Fibroblast of skin of left quadriceps (primary cell): ENCODE data around the gene TNC.

Experiments used
- DNase-seq, 2 experiments: peaks; one replicate each; pipeline ENCODE4 v3.0.0-alpha.2; 2013; ENCODE audit warnings: low read depth in 2 of 2

Gene TNC

DNA sequence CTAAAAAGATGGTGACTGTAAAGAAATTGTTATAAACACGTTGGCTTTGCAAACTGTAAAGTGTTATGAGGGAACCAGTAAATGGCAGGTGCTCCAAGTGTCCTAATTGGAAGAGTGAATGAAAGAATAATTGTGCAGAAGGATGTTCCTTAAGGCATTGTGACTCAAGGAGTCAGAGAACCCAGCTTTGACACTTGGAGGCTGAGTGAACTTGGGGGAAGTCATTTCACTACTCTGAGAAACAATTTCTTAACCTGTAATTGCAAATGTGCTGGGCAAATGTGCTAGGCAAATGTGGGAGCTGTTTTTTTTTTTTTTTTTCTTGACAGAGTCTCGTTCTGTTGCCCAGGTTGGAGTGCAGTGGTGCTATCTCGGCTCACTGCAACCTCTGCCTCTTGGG is 103.5 kb downstream of the TNC start:
- DNase-seq = no peak

DNA sequence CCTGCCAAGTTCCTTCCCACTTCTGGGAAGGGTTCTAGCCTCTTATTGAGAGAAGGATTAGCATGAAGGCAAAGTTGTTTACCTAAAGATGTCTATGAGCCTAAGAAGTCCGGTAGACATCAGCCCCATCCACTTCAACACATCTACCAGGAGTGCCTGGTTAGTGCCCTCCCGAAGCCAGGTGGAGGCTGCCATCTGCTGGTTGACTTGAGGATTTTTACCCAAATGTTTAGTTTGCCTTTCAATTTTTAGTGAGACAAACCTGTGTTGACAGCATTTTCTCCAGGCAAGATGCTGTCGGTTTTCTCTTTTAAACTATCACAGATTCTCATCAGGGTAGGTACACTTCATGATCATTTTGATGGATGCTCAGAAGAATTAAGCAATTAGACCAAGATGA is 104.0 kb downstream of the TNC start:
- DNase-seq = peak; percentile 51 to 60

DNA sequence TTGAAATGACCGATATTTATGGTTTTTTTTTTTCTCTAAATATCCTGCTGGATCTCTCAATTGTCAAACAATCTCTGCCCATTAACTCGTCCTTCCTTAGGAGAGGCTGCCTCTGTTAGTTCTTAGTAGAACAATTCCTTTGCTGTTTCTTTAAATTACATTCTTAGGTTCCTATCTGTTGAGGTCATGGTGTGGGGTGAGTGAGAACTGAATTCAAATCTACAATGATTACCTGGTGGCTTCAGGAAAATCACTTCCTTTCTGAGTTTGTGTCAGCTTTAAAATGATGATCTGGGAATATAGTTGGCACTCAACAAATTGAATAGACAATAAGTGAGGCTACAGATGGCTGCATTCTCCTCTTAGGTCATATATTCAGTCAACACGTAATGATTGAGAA is 105.5 kb downstream of the TNC start:
- DNase-seq = no peak

DNA sequence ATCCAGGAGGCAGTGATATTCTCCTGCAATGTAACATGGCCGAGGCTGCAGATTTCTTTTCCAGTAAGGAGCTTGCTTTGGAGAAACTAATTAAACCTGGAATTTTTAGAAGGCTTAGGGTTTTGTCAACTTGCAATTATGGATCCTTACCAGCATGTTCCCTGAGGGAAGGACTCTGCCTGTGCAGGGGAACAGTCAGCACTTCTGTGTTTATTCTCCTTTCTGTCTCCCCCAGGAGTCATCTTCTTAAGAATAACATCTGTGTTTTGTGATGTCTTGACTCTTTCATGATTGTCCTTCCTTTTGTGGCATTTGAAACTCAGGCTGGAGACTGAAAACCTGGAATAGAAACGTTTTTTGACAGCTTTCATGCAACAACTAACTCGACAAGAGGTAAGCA is 107.1 kb downstream of the TNC start:
- DNase-seq = no peak

DNA sequence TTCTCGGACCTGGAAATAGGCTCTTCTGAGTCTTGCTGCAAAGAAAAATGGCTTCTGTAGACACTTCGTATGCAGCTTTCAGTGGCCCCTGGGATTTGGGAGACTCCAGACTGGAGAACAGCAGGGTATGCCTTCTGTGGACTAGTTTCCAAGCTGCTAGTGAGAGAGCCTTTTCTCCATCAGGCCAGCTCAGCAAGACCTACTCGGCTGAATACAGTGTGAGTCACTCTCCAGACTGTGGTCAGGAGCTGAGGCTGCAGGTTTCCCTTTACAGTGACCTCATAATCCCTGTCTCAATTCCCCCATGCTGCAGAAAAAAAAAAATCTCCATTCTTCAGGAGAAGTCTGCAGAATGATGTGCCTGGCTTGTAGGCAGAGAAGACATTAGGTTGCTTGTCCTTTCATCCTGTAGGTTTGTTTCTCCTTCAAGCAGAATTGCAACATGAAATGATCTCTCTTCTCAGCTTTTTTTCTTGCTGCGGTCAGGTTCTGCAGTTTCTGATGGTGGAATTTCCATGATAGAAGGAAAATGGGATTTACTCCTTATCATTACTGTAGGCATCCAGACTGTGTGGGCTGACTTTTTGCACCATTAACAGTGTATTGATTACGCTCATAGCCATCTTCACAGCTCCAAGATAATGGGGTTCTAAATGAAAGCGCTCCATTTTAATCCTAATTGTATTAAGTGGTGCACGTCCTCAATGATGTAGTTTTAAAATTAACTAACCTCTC is 109.3 kb downstream of the TNC start:
- DNase-seq = peak; percentile 70 to 73

DNA sequence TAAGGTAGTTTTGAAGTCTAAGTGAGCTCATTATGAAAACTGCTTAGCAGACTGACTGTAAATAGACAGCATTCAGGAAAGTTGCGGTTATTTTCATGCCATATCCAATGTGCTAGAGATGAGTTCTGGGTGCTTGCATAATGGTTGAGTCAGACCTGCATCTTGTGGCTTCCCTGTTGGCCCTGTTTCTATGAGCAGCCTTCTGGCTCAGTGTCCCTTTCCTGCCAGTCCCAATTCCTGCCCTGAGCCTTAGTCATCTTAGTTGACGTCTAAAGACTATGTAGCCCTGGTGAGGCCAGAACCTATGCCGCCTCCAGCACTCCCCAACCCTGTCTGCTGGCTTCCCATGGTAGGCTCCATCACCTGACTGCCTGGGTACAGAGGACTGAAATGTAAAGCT is 111.3 kb downstream of the TNC start:
- DNase-seq = peak; percentile 60 to 63

DNA sequence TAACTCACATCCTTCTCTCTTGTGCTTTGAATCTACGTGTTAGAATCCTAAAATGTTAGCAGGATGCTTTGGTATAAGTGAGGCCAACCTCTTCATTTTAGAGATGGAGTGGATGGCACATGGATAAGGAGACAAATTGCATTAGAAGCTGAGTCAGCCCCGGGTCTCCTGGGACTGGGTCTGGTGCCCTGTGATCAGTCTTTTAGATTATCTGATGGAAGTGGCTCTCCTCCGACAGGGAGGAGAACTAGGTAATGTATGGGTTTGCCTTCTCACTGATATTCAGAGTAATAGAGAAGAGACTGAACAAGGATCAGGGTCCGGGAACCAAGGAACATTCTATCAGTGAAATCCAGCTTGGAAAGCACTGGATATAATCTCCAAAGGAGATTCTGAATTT is 112.6 kb downstream of the TNC start:
- no peak for DNase-seq

DNA sequence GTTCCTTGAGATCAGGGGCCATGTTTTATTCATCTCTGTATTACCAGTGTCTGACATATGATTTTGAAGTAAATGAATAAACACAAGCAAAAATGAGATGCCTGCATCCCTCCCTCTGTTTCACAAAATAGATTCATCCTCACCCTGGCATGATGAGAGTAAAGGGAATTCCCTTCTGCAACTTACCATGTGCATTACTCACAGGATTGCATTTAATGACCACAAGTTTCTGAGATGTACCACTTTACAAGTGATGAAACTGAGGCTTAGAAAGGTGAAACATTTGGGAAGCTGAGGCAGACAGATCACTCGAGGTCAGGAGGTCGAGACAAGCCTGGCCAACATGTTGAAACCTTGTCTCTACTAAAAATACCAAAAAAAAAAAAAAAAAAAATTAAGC is 113.4 kb downstream of the TNC start:
- no peak for DNase-seq

DNA sequence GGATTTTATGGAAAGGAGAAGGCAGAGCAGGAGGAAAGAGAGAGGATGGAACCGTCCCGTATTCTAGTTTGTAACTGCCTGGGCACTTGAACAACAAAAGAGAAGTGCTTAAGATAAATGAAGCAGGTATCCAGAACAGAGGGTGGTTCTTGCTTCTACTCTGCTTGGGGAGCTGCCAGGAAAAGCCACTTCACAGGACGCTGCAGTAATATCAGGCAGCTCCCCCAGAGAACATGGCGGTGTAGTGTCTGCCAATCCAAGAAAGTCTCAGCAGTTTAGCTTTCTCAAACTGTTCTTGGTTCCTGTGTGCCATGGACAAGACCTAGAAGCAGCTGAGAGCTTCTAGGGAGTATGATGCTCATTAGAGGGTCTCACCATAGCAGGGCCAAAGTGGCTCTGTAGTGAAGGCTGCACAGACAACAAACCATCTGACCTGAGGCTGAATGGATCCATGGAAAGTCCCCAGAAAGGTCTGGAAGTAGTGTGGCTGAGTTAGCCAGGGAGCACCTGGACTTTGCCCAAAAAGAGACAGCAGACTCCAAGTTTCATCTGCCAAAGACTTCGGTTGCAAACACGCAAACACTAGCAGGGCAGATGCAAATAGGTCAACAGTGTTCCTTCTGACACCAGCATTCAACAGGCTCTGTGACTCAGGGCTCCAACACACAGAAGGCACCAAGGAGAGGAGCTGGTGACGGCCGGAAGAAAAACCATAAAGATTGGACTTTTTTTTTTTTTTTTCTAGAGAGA is 115.4 kb downstream of the TNC start:
- no peak for DNase-seq

DNA sequence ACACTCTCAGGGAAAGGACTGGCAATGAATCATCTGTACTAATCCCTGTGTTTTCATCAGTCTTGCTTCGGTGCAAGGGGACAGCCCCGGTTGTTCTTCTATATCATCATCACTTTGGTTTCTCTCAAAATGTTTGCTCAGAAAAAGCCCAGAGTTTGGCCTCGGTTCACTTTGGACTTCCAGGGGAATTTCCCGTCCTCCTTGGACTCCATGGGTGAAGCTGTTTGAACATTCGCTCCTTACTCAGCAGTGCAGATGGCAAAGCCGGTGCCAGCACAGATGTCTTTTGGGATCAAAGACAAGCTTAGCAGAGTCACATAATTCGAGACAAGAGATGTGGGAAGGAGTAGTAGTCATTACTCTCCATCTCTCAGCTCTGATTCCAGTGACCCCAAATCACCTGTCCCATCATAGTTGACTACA is 117.7 kb downstream of the TNC start:
- no peak for DNase-seq

DNA sequence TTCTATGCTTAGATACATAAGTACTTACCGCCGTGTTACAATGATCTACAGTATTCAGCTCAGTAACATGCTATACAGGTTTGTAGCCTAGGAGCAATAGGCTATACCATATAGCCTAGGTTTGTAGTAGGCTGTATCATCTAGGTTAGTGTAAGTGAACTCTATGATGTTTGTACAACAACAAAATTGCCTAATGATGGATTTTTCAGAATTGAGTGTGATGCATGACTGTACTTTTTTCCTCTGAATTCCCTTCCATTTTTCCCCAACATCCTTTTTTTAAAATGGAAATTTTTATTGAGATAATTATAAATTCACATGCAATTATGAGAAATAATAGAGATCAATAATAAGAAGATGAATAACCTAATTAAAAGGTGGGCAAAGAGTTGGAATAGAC is 119.6 kb downstream of the TNC start:
- no peak for DNase-seq

DNA sequence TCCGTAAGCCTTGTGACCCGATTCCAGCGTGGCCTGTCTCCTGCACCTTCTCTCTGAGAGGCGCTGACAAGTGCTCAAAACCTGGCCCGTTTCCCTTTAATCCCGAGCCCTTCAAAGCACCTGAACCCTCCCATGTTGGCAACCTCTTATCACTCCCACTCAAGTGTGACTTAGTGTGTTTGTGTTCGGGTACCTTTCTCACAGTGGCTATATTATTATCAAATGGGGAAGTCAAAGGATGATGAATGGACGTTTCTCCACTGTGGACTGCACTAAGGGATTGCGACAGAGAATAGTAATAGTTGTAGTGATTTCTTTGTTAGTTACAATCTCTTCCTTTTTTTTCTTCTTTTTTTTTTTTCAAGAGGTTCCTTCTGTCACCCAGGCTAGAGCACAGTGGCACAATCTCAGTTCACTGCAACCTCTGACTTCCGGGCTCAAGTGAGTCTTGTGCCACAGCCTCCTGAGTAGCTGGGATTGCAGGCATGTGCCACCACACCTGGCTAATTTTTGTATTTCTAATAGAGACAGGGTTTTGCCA is 122.2 kb downstream of the TNC start:
- DNase-seq = no peak

DNA sequence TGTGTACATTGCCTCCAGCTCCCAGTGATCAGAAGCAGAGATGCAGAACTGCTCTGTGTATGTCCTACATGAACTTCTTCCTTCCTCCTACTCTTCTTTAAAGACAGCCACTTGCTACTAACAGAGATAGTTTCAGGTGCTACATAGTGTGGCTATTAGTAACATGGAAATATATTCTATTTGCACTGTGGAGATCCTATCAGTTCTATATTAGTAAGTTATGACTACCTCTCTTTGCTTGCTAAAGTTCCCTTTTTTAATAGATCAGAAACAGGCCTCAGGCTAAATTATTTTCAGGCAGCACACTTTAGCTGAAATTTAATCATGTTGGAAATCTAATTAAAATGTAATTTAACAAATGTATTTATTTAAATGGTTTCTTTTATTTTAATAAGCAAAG is 123.2 kb downstream of the TNC start:
- no peak for DNase-seq

DNA sequence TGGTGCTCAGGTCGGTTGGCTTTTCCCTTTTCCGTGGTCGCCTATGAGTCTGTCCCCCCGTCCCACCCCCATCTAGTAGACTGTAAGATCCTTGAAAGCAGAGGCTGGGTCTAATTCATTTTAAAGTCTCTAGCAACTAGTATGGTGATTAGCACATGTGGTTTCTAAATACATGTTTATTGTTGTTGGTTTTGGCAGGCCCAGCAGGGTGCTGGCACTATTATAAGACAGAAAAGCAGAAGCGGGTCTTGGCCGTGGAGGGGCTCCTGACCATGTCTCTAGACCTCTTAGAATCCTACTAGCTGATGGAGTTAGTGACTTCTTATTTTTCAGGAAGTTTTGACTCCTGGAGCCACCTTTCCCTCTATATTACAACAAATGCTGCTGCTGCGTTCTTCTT is 126.1 kb downstream of the TNC start:
- DNase-seq = no peak

DNA sequence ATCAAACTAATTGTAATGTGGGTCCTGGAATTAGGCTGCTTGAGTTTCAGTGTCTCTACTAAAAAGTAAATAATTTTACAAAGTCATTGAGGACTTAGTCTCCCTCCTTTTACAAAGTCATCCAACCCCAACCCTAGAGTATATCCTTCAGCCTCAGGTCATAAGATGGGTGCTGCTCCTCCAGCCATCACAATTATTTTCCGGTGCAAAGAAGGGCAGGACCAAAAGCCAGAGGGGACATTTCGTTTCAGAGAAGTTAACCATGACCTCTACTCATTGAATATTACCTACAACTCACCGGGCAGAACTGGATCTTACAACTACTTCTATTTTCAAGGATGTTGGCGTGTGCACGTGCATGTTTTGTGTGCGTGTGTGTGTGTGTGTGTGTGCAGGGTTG is 127.1 kb downstream of the TNC start:
- no peak for DNase-seq

DNA sequence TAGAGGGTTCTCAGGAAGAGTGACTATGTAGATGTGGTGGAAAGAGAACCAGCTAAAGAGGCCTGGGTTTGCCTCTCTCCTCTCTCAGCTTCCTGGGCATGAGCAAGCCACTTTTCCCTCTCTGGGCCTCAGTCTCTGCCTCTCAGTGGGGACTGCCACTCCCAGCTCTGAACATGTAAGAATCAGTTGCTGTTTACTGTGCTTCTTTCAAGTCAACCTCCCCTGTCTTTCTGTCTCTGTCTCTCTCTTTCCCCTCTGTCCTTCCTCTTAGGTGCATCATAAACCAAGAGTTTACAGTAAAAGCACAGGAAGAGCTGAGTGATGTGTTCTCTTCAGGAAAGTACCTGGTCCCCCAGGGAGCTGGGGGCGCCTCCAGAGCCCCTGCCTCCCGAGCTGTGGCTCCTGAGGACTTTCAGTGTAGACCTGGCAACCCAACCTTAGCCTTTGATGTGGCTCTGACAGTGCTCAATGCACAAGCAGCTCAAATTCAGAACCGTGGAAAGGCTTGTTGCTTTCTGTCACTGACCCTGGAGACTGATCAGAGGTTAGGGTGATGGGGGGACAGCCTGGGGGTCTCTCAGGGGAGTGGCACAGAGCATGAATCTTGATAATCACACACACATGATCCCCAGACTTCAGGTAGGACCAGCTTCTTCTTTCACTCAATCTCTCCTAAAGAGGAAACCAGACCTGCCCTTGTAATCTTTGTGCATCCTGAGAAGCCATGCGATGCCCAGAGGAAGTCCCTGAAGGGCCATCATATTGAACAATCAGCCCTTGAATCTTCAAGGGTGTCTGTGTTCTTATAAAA is 128.2 kb downstream of the TNC start:
- DNase-seq = no peak

DNA sequence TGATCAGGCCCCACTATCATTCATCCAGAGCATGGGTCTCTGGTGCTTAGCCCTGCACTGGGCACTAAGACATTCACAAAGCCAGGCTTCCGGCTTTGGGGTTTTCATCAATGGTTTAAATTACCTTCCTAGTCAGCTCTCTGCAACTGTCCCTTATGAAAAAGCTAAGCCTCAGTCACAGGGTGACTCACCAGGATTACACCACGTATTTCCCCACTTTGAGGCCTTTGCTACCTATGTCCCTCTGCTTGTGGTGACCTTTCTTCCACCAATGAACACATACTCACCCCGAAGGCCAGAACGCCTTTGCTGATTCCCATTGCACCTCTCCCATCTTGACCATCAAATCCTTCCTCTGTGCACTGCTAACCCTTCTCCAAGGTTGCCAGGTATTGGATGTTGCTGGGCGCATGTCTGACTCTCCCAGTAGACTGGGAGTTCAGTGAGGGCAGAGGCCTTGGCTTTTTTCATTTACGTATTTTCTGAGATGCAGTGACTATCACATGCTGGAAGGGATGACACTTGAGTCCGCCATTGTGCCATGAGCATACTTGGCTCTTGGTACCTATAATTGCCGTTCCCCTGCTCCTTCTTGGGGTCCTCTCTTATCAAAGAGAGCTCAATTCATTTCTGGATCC is 128.9 kb downstream of the TNC start:
- DNase-seq = no peak

DNA sequence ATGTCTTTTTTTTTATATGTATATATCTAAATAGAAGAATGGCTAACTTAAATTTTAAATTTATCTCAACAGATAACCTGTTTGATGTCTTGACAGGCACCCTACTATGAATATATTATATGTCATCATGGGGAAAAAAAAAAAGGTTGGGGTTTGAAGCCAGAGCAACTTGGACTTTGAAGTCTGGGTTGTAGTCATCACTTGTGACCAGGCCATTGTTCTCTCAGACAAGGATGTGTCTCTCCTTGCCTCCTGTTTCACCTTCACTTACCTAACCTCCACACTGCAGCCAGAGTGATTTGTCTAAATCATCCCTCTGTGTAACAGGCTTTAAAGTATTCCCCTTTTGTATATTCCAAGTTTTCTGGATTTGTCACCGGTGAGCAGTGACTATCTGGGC is 130.8 kb downstream of the TNC start:
- no peak for DNase-seq

DNA sequence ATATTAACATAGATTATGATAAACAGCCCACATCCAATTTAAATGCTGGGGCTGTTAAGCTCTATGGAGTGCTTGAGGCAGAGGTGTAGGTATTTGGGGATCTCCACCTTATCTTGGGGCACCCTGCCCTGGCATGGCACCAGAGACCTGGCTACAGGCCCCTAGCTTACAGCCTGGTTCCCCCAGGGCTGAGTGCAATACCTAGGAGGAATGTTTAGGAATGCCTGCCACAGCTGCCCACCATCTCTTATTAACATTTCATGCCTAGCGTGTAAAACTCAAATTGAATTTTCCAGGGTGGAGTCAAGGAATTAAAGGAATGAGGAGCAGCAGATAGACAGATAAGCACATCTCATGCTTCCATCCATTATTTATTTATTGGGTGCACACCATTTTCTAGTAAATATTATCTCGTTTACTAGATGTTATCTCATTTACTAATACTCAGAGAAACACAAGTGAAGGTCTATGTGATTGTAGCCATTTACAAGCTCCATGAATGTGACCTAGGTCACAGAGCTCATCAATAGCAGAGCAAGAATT is 131.9 kb downstream of the TNC start:
- DNase-seq = no peak

DNA sequence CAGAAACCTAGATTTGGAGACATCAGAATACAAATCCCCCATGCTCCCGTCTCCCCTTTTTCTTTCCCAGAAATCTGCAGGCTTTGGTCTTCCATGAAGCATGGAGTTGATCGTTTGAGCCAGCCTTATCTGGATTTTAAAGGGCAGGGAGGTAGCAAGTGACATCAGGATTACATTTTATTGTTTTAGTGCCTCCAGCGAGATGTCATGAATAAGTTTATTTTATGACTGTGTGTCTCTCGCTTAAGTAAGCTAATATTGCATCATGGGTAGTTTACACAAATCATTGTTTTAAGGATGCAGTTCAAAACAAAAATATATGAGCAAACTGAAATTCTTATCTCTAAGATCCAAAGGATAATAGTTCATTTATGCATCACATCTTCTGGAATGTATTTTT is 136.9 kb downstream of the TNC start:
- no peak for DNase-seq

DNA sequence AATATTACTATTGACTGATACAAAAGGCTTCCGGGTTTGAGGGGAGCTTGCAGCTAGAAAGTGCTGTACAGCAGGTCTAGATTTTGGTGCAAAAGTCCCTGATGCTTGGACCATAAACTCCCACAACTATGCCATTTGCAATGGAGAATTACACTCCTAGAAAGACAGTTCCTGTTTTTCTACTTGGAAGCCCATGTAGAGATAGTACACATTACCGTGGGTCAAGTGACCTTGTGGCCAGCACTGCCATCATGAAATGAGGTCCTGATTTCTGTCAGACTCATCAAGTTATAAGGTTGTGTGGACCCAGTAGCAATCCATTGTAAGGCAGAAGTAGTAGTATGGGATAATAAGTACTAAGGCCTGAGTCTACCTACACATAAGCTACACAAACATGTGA is 144.7 kb downstream of the TNC start:
- no peak for DNase-seq
